OCI-LY3 (cell line): ENCODE data around the gene KCTD8.

Experiments used
- EZH2phosphoT487 ChIP-seq: fragments of 200-600 bp; shearing (Covaris generic); IDR thresholded peaks from 2 replicates; pipeline ENCODE4 v1.6.1; 2018; ENCODE audit warnings: antibody characterized with exemption, mixed run types, low read depth
- TF ChIP-seq, protein P1 (sequence below): fragments of 200-600, 300-600 bp; sonication (generic); IDR thresholded peaks from 2 replicates; pipeline ENCODE4 v1.5.1; 2014; ENCODE audit warnings: antibody characterized with exemption, low read length, low read depth

GRCh38 chr4:44235897-44236296, 212.7 kb downstream of the KCTD8 start:
- TF ChIP-seq, protein P1, sequence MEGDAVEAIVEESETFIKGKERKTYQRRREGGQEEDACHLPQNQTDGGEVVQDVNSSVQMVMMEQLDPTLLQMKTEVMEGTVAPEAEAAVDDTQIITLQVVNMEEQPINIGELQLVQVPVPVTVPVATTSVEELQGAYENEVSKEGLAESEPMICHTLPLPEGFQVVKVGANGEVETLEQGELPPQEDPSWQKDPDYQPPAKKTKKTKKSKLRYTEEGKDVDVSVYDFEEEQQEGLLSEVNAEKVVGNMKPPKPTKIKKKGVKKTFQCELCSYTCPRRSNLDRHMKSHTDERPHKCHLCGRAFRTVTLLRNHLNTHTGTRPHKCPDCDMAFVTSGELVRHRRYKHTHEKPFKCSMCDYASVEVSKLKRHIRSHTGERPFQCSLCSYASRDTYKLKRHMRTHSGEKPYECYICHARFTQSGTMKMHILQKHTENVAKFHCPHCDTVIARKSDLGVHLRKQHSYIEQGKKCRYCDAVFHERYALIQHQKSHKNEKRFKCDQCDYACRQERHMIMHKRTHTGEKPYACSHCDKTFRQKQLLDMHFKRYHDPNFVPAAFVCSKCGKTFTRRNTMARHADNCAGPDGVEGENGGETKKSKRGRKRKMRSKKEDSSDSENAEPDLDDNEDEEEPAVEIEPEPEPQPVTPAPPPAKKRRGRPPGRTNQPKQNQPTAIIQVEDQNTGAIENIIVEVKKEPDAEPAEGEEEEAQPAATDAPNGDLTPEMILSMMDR, result no peak
- TF ChIP-seq EZH2phosphoT487, result no peak
